ENCODE measurements around the gene UBL4B.

DNA sequence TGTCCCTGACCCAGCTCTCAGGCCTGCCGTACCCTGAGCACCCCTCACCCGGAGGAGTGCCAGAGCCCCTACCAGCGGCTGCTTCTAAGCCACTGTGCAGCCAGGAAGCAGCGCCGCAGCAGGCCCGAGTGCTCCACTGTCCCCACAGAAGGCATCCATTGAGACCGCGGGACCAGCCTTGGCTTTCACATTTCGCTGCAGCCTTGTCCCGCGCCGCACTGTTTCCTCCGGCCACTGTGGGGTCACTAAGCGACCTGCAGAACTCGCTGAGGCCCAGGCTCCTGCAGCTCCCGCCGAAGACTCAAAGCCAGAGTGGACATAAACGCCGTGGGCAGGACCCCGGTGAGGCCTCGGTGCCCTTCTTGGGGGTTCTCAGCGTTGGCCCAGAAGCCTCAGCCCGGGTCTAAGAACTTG lies 44.8 kb upstream of the UBL4B start:
- TF ChIP-seq ZNF274 (IDR thresholded peaks at IDR 0.05; ENCODE audit: low read depth, low read length) (no peak), YY1 (IDR thresholded peaks at IDR 0.05; ENCODE audit: insufficient read depth, insufficient read length) (no peak), SUZ12 (IDR thresholded peaks at IDR 0.05; ENCODE audit: extremely low read depth, insufficient read depth, insufficient read length) (no peak)

Measured in NT2/D1 (cell line).